Activated T-helper 1 cell treated with anti-CD3 and anti-CD28 coated beads, Interleukin-12 subunit alpha, Interleukin-12 subunit beta, Interleukin-2, Interleukin-4 antibody, amounts not matched to agents 30 ng/mL and 10 ng/mL and 1 ng/mL, durations not matched to agents 14 hours and 24 hours and 36 hours (primary cell): ENCODE results near the gene WRAP53. TPM values are rescaled to one million over a fixed set of nuclear protein-coding genes. Genes with fewer than 3 reads are reported as not detected.

ENCODE experiments used
- DNase-seq: peaks from one replicate; pipeline ENCODE4 v3.0.0; 2021; ENCODE audit warnings: low spot score
- H3K27ac Mint-ChIP-seq: one replicate; pipeline ENCODE4 v1.8.0; 2021; ENCODE audit warnings: mild to moderate bottlenecking, mixed read lengths
- H3K27me3 Mint-ChIP-seq: one replicate; pipeline ENCODE4 v1.8.0; 2022; ENCODE audit warnings: mild to moderate bottlenecking, moderate library complexity, mixed read lengths; ENCODE audit not compliant: insufficient read depth
- H3K36me3 Mint-ChIP-seq: one replicate; pipeline ENCODE4 v1.8.0; 2021; ENCODE audit warnings: low read depth, mixed read lengths
- H3K4me1 Mint-ChIP-seq: one replicate; pipeline ENCODE4 v1.8.0; 2021; ENCODE audit warnings: low read depth, mixed read lengths
- H3K4me3 Mint-ChIP-seq: one replicate; pipeline ENCODE4 v1.8.0; 2021; ENCODE audit warnings: mild to moderate bottlenecking, moderate library complexity, mixed read lengths
- H3K9me3 Mint-ChIP-seq: one replicate; pipeline ENCODE4 v1.8.0; 2021; ENCODE audit warnings: mixed read lengths
- intact Hi-C: fragments of 100-400 bp; cut with micrococcal nuclease; formaldehyde crosslinking; loops from one replicate; pipeline ENCODE4 v1.15.1; 2024
- total RNA-seq: library from RNA; stranded (reverse); gene quantifications from 2 replicates; pipeline ENCODE4 v1.2.3, GENCODE V29; 2022

WRAP53 gene
- total RNA-seq, 1 donor from 2014 or later = 31.5 TPM

- no peak overlapping the region for H3K4me3 Mint-ChIP-seq
- no peak overlapping the region for H3K27ac Mint-ChIP-seq
- H3K4me1 Mint-ChIP-seq = peaks cover 3% of the 10 kb centered on the region
- no peaks in the 10 kb centered on the region for H3K36me3 Mint-ChIP-seq
- no peaks in the 10 kb centered on the region for H3K9me3 Mint-ChIP-seq
- peaks cover 28% of the 10 kb centered on the region for H3K27me3 Mint-ChIP-seq
- no peak for DNase-seq
- intact Hi-C loops = no loop called here
Observed at GRCh38 chr17:7655541-7655840, 32.8 kb upstream of the WRAP53 start.

- no peaks in the 10 kb centered on the region for H3K36me3 Mint-ChIP-seq
- H3K27ac Mint-ChIP-seq = no peak overlapping the region
Observed at GRCh38 chr17:7656958-7657609, 31.2 kb upstream of the WRAP53 start.

GRCh38 chr17:7667656-7668406 lies 20.4 kb upstream of the WRAP53 start:
- peaks cover 37% of the 10 kb centered on the region for H3K36me3 Mint-ChIP-seq
- H3K4me1 Mint-ChIP-seq = no peaks in the 10 kb centered on the region
- DNase-seq = no peak

More at GRCh38 chr17:7656958-7657609, 31.2 kb upstream of the WRAP53 start:
- H3K9me3 Mint-ChIP-seq = no peaks in the 10 kb centered on the region
- no peak overlapping the region for H3K4me3 Mint-ChIP-seq
- intact Hi-C loops = no loop called here
- peaks cover 17% of the 10 kb centered on the region for H3K27me3 Mint-ChIP-seq
- no peak for DNase-seq
- H3K4me1 Mint-ChIP-seq = no peaks in the 10 kb centered on the region

GRCh38 chr17:7668482-7668881 lies 19.8 kb upstream of the WRAP53 start:
- intact Hi-C loops = no loop called here
- Mint-ChIP-seq H3K36me3 (peaks cover 43% of the 10 kb centered on the region), H3K9me3 (peaks cover 3% of the 10 kb centered on the region), H3K4me1 (no peaks in the 10 kb centered on the region), H3K27ac (no peak overlapping the region), H3K27me3 (no peaks in the 10 kb centered on the region), H3K4me3 (no peak overlapping the region)
- no peak for DNase-seq

More at GRCh38 chr17:7667656-7668406, 20.4 kb upstream of the WRAP53 start:
- H3K27ac Mint-ChIP-seq = no peak overlapping the region
- no peaks in the 10 kb centered on the region for H3K9me3 Mint-ChIP-seq
- H3K27me3 Mint-ChIP-seq = no peaks in the 10 kb centered on the region
- H3K4me3 Mint-ChIP-seq = no peak overlapping the region
- intact Hi-C loops = no loop called here

GRCh38 chr17:7673239-7673638 lies 15.0 kb upstream of the WRAP53 start:
- Mint-ChIP-seq H3K36me3 (peaks cover 60% of the 10 kb centered on the region), H3K4me3 (no peak overlapping the region), H3K27ac (no peak overlapping the region), H3K27me3 (no peaks in the 10 kb centered on the region), H3K4me1 (peaks cover 5% of the 10 kb centered on the region), H3K9me3 (peaks cover 10% of the 10 kb centered on the region)
- no peak for DNase-seq
- intact Hi-C loops = no loop called here

- Mint-ChIP-seq H3K27ac (peak overlapping the region; percentile 6), H3K36me3 (peaks cover 49% of the 10 kb centered on the region), H3K9me3 (peaks cover 10% of the 10 kb centered on the region), H3K4me3 (no peak overlapping the region), H3K4me1 (peaks cover 5% of the 10 kb centered on the region), H3K27me3 (no peaks in the 10 kb centered on the region)
- no peak for DNase-seq
- intact Hi-C loops = no loop called here
Observed at GRCh38 chr17:7674934-7675333, 13.3 kb upstream of the WRAP53 start.

- Mint-ChIP-seq H3K9me3 (peaks cover 10% of the 10 kb centered on the region), H3K4me1 (peaks cover 5% of the 10 kb centered on the region), H3K4me3 (no peak overlapping the region), H3K36me3 (peaks cover 41% of the 10 kb centered on the region), H3K27me3 (no peaks in the 10 kb centered on the region), H3K27ac (no peak overlapping the region)
- intact Hi-C loops = no loop called here
- DNase-seq = no peak
Observed at GRCh38 chr17:7676533-7676932, 11.7 kb upstream of the WRAP53 start.

- Mint-ChIP-seq H3K27me3 (no peaks in the 10 kb centered on the region), H3K4me3 (no peak overlapping the region), H3K36me3 (peaks cover 36% of the 10 kb centered on the region), H3K9me3 (peaks cover 10% of the 10 kb centered on the region), H3K4me1 (peaks cover 5% of the 10 kb centered on the region), H3K27ac (no peak overlapping the region)
- no peak for DNase-seq
- intact Hi-C loops = no loop called here
Observed at GRCh38 chr17:7677388-7678067, 10.7 kb upstream of the WRAP53 start.

GRCh38 chr17:7684851-7685532 lies 3.3 kb upstream of the WRAP53 start:
- no peaks in the 10 kb centered on the region for H3K9me3 Mint-ChIP-seq
- peaks cover 14% of the 10 kb centered on the region for H3K36me3 Mint-ChIP-seq
- no peaks in the 10 kb centered on the region for H3K27me3 Mint-ChIP-seq

GRCh38 chr17:7685533-7686221 lies 2.6 kb upstream of the WRAP53 start:
- peaks cover 40% of the 10 kb centered on the region for H3K4me1 Mint-ChIP-seq
- H3K9me3 Mint-ChIP-seq = no peaks in the 10 kb centered on the region
- DNase-seq = peak; percentile 87
- intact Hi-C loops = loop anchor here (1.0 to 10.0 kb wide), 10 partner anchors 149 to 651 kb away; partner anchors contain the start of genes ELP5, KDM6B, NEURL4 and PER1
- H3K4me3 Mint-ChIP-seq = peak overlapping the region; percentile 95
- no peaks in the 10 kb centered on the region for H3K27me3 Mint-ChIP-seq
- H3K36me3 Mint-ChIP-seq = peaks cover 17% of the 10 kb centered on the region
- H3K27ac Mint-ChIP-seq = peak overlapping the region; percentile 96

More at GRCh38 chr17:7684851-7685532, 3.3 kb upstream of the WRAP53 start:
- intact Hi-C loops = loop anchor here (10.0 kb wide), 2 partner anchors 470 to 650 kb away; partner anchors contain the start of genes PER1 and SLC16A13
- H3K27ac Mint-ChIP-seq = peak overlapping the region; percentile 96
- H3K4me3 Mint-ChIP-seq = peak overlapping the region; percentile 95
- DNase-seq = no peak
- H3K4me1 Mint-ChIP-seq = peaks cover 36% of the 10 kb centered on the region

GRCh38 chr17:7686222-7687071 lies 1.8 kb upstream of the WRAP53 start:
- no peaks in the 10 kb centered on the region for H3K27me3 Mint-ChIP-seq
- no peaks in the 10 kb centered on the region for H3K9me3 Mint-ChIP-seq
- intact Hi-C loops = loop anchor here (1.0 to 10.0 kb wide), 12 partner anchors 148 to 652 kb away; partner anchors contain the start of genes ELP5, KCTD11, KDM6B and NEURL4
- peaks cover 19% of the 10 kb centered on the region for H3K36me3 Mint-ChIP-seq
- peak overlapping the region; percentile 95 for H3K4me3 Mint-ChIP-seq
- peaks cover 40% of the 10 kb centered on the region for H3K4me1 Mint-ChIP-seq
- peak; percentile 76 for DNase-seq
- H3K27ac Mint-ChIP-seq = peak overlapping the region; percentile 96
